Hematopoietic multipotent progenitor cell treated with erythropoietin and hydrocortisone succinate and interleukin-3 and kit ligand, for 8 days (in vitro differentiated cells): ENCODE results near the gene ZNRF1.
A peak's percentile ranks its signal among the peaks of the same experiment; 100 is the strongest.
"Not testable (repeated sequence)": the region's sequence is repeated elsewhere in the genome, so short reads cannot be mapped to it uniquely, and the experiment has no call there.

ENCODE experiments used
- DNase-seq: peaks from one replicate; pipeline ENCODE4 v3.0.0-alpha.2; 2015

Gene ZNRF1

DNA sequence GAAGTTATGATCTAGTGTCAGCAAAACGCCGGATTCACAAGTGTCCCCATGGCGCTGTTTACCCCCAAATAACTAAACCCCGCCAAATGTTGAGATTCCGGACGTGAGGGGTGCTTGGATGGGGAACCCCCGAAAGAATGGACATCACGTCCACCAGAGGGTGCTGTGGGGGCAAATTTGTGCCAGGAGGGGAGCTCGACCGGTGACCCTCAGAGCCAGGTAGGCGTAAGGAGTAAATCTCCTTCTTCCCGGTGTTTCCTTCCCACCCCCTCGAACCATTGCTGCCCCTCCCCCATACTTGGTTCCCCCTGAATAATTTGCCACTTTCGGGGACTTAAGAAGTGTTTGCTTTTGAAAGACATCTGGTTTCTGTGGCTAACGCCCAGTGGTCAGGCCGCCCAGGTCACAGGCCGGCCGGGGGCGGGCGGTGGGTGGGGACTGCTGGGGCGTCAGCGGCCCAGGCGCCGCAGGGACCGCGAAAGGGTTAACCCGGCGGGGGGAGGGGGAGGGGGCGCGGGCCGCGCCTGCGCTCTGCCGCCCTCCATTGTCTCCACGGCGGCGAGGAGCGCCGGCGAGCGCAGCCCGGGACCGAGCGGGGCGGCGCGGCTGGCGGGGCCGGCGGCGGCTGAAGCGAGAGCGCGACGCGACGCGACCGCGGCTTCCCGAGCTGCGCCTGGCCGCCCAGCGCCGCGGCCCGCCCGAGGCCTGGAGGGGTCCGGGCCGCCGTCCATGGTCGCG is at the start of gene ZNRF1:
Gene ZNRF1, plus strand, starts transcription at position 544 of the 738 bp plus-strand sequence. CDS start 648 bp downstream, outside the sequence.
- peak; percentile 91 for DNase-seq

DNA sequence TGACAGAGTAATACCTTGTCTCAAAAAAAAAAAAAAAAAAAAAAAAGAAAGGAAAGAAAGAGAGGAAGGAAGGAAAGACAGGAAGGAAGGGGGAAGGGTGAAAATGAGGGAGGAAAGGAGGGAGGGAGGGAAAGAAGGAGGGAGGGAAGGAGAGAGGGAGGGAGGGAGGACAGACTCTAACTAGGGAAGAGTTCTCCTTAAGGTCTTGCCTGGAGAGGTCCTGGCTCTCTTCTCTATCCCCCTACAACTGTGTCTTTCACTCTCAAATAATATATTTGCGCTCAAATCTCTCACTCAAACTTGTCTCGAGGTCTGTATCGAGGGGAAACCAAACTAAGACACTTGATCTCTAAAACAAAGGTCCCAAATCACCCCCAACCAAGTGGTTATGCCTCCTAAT is 49.5 kb upstream of the ZNRF1 start:
- no peak for DNase-seq

GRCh38 chr16:74950511-74950910 is 48.3 kb upstream of the ZNRF1 start:
- no peak for DNase-seq

DNA sequence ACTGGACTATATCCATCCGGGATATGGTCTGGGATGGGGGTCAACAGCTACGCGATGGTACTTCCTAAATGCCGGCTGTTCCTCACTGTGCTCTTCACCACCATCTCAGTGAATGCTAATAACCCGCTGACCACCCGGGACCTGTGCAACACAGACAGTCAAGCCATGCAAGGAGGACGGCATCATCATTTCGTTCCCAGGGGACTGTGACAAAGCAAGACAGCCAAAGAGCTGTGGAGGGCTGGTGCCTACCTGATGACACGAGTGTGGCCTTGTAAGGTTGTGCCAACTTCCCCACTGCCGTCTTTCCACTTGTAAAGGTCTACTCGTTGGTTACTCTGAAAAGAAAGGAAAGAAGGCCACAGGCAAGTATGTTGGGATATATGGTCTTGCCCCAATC is 47.6 kb upstream of the ZNRF1 start:
- no peak for DNase-seq

- DNase-seq: no peak
These were observed 47.1 kb upstream of the ZNRF1 start for GRCh38 chr16:74951681-74952080.

GRCh38 chr16:74954763-74955162 is 44.1 kb upstream of the ZNRF1 start:
- DNase-seq: no peak

DNA sequence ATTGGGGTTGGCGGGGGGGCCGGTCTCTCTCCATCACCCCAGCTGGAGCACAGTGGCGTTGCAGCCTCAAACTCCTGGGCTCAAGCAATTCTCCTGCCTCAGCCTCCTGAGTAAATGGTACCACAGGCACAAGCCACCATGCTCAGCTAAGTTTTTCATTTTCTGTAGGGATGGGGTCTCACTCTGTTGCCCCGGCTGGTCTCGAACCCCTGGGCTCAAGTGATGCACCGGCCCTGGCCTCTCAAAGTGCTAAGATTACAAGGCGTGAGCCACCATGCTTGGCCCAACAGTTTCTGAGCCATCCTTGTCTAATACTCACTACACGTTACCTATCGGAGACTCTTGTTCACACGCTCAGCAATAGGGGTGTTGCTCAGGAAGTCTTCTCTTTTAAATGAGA is 25.5 kb upstream of the ZNRF1 start:
- DNase-seq: no peak

GRCh38 chr16:74975591-74975990 is 23.2 kb upstream of the ZNRF1 start:
- DNase-seq: no peak

GRCh38 chr16:74982256-74982655 is 16.6 kb upstream of the ZNRF1 start:
- DNase-seq: no peak

GRCh38 chr16:74984194-74984528 is 14.7 kb upstream of the ZNRF1 start:
- no peak for DNase-seq

DNA sequence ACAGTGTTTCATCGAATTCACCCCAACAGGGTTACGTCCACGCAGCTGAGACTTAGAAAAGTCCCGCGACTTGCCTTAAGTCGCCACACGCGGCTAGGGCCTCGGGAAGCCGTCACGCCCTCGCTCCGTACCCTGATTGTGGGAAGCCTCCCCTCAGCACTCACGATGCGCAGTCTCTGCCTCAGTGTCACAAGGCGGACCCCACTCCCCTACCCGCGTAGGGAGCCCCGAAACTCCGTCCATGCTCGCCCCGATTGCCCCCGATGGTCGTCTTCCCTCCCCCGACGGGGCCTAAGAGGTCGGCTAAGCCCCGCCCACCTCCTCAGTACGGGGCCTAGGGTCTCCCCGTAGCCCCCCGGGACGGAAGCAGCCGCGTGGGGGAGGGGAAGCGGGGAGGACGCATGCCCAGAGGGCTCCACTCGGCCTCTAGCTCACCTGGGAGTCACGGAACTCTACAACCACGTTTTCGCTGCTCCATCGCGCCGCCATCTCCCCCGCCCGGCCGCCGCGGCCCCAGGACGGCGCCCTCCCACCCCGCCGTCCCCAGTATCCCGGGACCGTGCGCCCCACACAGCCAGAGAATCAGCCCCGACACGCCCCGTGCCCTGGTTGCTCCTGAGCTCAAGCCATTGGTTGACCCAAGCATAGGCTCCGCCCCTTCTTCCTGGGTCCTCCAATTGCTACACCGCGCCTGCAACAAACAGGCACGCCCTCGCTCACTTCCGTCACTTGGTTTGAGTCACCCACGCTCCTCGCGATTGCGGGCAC is 14.1 kb upstream of the ZNRF1 start, which contains the start of gene WDR59:
Gene WDR59, minus strand, starts transcription at position 595 of the 768 bp plus-strand sequence. Its CDS starts 106 bp downstream, at position 489.
- DNase-seq: peak; percentile 100

- no peak for DNase-seq
These were observed 11.7 kb upstream of the ZNRF1 start for GRCh38 chr16:74987027-74987681.

- DNase-seq: not testable (repeated sequence)
These were observed 9.0 kb upstream of the ZNRF1 start for GRCh38 chr16:74989864-74990263.

DNA sequence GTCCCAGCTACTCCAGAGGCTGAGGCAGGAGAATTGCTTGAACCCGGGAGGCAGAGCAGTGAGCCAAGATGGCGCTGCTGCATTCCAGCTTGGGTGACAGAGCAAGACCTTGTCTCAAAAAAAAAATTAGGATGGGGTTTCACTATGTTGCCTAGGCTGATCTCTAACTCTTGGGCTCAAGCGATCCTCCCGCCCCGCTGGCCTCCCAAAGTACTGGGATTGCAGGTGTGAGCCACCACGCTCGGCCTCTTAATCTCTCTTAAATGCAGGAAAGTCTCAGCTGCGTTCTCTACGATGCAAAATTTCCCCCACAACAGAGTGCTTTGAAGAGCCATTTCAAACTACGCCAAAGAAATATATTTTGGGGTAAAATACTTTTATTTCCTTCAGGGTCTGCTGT is 8.0 kb upstream of the ZNRF1 start:
- DNase-seq: no peak

DNA sequence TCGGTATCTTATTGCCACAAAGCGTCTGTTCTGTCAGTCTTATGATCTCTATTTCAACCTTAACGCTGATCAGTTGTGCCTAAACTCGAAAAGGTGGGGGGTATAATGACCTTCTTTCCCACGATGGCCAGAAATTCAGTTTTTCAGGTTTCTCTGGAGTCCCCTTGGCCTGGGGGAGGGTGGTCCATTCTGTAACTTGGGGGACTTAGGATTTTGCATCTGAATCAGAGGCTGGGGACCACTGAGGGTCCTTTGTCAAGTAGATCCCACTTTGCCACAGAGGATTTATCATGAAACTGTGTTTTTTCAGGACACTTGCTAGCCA is 7.6 kb upstream of the ZNRF1 start:
- DNase-seq: no peak

DNA sequence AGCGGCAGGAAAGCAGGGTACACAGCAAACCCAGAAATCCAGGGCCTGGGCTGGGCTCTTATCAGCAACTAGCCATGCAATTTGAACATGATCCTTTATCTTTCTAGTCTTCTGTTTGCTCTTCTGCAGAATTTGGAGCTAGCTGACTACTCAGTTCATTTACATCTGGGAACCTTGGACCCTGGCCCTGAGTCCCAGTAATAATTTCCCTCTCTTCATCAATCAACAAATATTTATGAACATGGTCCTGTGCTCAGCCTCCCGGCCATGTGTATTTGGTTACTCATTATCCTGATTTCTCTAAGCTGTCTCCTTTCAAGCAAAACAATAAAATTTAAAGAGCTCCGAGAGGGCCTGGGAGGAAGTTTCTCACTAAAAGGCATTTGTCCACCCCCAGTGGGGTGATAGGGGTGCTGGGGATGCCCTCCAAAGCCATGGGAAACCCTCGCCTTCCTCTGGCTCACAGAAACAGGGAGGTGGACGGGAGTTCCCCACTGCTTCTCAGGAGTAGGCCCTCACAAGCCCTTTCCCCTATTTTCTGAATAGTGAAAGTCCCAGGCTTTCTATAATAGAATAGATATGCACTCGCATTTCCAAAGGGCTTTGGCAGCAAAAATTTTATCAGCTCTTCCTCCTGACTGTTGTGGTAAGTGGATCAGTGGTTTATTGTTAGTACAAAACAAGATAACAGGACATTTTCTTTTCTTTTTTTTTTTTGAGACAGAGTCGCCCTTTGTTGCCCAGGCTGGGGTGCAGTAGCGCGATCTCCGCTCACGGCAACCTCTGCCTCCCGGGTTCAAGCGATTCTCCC is 7.0 kb upstream of the ZNRF1 start:
- DNase-seq: peak; percentile 91

DNA sequence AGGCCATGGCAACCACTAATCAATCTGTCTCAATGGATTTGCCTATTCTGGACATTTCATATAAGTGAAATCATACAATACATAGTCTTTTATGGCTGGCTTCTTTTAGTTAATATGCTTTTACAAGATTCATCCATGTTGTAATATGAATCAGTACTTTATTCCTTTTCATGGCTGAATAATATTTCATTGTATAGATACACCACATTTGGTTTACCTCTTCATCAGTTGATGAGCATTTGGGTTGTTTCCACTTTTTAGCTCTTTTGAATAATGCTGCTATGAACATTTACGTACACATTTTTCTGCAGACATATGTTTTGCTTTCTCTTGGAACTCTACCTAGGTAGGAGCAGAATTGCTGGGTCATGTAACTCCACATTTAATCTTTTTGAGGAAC is 2.8 kb upstream of the ZNRF1 start:
- DNase-seq: no peak

GRCh38 chr16:74997042-74997491 is 1.8 kb upstream of the ZNRF1 start:
- DNase-seq: no peak

GRCh38 chr16:74999219-74999608 is 390 bp downstream of the ZNRF1 start:
- DNase-seq: no peak

GRCh38 chr16:74999609-75000480 is 1.0 kb downstream of the ZNRF1 start:
- no peak for DNase-seq

DNA sequence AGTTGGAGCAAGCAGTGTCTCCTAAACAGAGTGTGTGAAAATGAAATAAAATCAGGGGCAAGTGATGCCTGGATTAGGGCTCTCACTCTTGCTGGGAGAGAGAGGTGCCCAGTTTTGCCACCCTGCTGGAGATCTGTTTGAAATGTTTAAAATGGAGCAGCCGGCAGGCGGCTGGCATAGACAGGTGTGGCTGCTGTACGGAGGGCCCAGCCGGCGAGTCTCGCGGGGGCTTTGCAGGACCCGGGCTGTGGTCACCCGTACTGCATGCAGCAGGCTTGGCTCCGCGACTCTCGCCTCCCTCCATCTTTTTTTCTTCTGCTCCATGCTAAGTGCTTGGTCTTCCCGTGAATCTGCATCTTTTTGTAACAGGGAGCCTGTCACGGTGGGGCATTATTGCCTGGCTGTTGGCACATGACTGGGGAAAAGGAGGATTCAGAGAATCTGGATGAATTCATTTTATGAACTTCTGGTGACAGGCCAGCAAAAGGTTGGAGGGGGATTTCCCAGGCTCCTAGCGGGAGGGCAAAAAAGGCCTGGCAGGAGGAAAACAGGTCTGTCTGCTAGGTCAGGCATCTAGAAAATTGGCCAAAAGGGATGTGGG is 1.8 kb downstream of the ZNRF1 start:
- no peak for DNase-seq

GRCh38 chr16:75002474-75002873 is 3.6 kb downstream of the ZNRF1 start:
- DNase-seq: no peak
